Stimulated activated CD8-positive, alpha-beta memory T cell treated with anti-CD3 and anti-CD28 coated beads, Interleukin-7, amount 100 ng/mL, for 4 hours (primary cell): Measurements from ENCODE around the gene DAO.
A peak's percentile ranks its signal among the peaks of the same experiment; 100 is the strongest.
"Not testable (repeated sequence)": the region's sequence is repeated elsewhere in the genome, so short reads cannot be mapped to it uniquely, and the experiment has no call there.

Source experiments
- DNase-seq, 2 donors: peaks; one replicate each; pipeline ENCODE4 v3.0.0-alpha.2; 2020; ENCODE audit warnings: low read depth in 2 of 2

DAO gene

GRCh38 chr12:108850854-108851573 lies 28.9 kb upstream of the DAO start:
- DNase-seq = no peak

DNA sequence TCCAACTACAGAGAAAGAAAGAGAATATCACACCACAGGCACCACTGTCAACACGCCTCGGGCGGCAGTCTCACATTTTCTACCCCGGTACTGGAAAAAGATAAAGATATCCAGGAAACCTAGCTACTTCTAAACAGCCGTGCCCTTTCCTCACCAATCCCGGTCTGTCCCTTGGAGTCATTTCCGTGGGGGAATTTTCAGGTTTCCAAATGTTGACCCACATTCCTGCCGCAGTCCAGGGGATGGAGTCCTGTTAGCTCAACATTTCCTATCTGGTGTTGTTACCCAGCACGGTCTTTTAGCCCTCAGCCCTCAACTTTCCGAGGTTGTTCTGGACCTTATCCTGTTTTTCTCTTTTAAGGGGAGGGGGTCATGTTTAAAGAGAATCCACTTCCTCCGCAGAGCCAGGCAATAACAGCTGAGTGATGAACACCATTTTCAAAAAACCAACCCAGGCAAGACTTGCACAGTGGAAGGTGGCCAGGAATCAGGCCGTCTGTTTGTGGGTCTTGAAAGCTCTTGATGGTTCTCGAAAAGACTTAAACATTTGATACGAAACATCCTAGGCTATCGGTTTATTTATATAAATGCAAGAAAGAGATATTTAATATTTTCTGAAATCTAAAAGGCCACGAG lies 27.1 kb upstream of the DAO start:
- DNase-seq = no peak

DNA sequence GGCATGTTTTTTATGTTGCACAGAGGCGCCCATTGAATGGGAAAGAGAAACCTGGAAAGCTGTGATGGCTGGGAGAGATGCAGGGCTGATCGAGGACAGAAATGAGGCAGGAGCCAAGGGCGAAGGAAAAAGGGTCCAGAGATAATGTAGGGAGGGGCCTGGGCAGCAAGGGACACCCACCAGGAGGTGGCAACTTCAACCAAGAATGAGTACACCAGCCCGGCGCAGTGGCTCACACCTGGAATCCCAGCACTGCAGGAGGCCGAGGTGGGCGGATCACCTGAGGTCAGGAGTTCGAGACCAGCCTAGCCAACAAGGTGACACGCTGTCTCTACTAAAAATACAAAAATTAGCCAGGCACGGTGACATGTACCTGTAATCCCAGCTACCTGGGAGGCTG lies 26.5 kb upstream of the DAO start:
- DNase-seq = no peak

DNA sequence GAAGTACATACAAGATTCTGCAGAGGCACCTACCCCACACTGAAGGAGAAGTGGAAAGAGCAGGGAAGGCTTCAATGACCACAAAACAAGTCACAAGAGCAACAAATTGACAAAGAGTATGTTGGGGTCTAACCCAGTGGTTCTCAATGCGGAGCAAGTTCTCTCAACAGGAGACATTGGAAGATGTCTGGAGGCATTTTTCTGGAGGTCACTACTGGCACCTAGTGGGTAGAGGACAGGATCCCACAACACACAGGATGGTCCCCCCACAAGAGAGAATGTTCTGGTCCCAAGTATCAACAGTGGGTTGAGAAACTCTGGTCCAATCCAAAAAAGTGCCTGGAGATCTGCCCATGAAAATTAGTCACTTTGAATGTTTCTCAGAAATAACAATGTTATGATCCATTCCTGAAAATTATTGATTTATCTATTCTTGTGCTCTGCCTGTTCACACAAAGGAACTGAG lies 25.9 kb upstream of the DAO start:
- no peak for DNase-seq

DNA sequence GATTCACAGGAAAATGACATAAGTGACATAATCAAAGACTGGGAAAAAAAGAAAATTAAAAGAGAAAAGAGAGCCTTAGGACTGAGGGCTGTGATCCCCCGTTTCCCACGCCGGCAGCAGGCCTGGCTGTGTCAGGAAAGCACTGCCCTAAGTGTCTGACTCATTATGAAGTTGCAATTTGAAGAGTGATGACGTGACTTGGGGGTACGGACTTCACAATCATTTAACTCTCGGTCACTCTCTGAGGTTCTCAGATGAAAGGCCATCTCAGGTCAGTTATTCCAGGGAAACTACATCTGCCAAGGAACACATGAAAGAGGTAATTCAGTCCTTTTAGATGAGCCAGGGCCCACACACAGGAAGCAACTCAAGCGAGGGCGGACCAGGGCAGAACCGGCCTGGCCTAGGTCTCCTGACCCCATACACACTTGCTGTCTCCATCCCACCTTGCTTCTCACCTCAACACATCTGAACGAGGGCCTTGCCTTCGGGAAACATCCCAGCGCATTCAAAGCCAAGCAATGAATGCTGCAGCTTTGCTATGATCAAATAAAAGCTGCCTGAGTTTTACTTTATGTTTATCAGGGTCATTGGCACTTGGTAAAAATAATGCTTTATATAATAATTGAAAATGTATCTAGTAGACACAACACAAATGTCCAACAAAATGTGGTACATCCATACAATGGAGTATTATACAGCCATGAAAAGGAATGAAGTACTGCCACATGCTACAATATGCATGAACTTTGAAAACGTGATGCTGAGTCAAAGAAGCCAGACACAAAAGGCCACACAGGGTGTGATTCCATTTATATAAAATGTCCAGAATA lies 25.2 kb upstream of the DAO start:
- DNase-seq = no peak

DNA sequence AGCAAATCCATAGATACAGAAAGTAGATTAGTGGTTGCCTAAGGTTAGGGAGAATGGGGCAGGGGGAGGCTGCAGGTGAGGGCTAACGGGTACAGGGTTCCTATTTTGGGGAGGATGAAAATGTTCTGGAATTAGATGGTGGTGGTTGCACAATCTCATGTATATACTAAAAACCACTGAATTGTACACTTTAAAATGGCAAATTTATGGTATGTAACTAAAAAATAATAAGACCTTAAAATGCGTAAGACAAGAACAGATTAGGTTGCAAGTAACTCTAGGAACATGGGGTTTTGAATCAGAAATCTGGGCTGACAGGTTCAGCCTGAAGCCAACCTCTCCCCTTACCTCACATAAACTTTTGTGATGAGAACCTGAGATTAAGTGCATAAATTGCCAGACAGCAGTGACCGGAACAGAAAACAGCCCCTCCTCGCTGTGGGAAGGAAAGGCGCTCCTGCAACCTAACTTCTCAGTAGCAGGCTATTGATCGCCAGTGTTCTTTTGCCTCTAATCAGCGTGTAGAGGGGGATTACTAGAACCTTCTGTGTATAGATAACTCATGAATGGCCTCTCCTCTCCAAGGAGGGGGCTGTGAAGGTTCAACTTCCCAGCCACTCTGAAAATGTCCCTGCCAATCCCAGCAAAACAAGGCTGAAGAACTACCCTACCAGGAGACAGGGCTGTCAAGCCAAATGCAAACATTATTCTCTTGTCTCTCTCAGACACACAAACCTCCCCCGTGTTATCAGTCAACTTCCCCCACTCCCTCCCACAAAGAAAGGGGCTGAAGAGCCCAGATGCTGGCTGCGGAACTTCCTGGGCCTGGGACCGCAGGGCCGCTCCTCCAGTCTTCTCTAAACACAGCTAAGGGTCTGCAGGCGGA lies 24.4 kb upstream of the DAO start:
- no peak for DNase-seq

GRCh38 chr12:108856170-108856427 lies 23.8 kb upstream of the DAO start:
- DNase-seq = no peak

GRCh38 chr12:108856428-108857157 lies 23.3 kb upstream of the DAO start:
- peak; percentile 48 to 66 for DNase-seq

GRCh38 chr12:108857158-108857407 lies 22.8 kb upstream of the DAO start:
- DNase-seq = no peak

DNA sequence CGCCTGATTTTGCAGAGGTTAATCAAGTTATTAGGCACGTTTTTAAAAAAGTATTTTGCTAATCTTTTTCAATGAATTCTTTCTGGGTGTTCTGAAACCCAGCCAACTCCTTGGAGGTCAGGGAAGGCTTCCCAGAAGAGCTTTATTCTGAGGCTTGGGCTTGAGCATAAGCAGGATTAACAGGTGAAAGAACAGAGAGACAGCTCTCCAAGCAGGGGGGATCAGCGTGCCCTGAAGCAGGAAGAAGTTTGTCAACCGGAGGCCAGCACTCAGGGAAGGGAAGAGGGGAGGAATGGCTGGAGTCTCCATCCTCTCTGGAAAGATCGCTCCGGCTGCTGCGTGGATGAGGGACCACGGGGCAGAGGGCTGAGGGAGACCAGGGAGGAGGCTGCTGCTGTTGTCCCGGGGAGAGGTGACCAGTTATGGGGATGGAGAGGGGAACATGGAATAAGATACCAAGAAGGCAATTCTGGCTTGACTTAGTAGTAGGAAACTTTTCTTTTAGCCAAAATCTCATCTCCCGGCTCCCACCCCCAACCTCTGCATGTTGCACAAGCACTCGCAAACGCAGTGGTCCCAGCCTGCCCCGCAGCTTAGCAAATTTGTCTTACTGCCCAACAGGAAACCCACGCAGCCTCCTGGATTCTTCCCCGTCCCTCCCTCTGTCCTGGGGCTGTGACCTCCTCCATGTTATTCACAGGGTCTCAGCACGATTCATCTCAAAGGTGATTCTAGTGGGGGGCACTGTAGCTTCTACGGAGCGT lies 21.4 kb upstream of the DAO start:
- DNase-seq = no peak

GRCh38 chr12:108859141-108859922 lies 20.6 kb upstream of the DAO start:
- DNase-seq = not testable (repeated sequence)

DNA sequence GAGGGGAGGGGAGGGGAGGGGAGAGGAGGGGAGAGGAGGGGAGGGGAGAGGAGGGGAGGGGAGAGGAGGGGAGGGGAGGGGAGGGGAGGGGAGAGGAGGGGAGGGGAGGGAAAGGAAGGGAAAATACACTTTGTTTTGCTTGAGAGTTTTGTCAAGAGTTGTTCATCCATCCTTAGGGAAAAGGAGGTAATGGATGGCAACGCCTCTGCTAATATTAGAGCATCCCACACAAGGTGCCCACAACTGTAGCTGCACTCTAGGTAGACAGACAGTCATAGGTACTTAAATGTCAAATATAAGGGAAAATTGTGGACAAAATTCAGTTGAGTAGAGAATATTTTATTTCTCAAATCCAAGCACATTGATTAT lies 20.0 kb upstream of the DAO start:
- DNase-seq = no peak

DNA sequence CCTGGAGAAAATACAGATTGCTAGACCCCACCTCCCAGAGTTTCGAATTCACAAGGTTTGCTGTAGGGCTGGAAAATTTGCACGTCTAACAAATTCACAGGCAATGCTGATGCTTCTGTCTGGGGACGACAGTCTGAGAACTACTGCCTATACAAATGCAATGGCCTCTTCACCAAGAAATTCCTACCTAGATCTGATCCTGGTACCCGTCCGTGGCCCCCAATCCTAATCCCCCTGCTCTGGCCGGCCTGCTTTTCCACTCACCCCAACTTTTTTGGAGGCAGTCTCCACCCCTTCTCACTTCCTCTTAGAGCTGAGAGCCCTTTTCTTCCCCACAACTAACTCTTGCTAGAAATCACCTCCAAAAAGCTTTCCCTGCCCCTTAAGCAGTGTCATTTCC lies 19.4 kb upstream of the DAO start:
- no peak for DNase-seq

DNA sequence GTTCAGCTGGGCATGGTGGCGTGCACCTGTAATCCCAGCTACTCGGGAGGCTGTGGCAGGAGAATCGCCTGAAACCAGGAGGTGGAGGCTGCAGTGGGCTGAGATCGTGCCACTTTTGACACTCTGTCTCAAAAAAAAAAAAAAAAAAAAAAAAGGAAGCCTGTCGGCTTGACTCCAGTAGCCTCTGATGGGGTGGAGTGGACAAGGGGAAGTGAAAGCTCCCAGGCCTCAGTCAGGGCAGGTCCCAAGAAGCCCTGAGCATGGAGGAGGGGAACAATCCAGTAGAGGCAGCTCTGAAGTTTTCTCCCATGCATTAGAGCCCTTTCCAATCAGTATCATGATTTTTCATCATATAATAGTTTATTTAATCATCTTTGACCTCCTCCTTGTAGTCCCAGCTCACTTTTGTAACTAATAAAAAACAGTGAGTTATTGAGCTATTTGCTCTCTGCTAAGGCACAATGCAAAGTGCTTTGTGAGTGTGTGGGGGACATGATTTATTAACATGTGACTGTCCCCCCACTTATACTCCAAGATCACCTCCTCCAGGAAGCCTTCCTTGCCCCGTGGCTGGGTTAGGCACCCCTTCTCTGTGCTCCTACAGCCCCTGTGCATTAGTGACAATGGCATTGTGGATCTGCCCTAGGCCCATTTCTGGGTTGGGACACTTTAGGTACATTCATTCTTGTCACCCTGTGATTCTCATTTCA lies 17.9 kb upstream of the DAO start:
- no peak for DNase-seq

GRCh38 chr12:108862588-108862959 lies 17.3 kb upstream of the DAO start:
- DNase-seq = no peak

- DNase-seq = no peak
Measured at GRCh38 chr12:108865169-108865568, 14.7 kb upstream of the DAO start.

DNA sequence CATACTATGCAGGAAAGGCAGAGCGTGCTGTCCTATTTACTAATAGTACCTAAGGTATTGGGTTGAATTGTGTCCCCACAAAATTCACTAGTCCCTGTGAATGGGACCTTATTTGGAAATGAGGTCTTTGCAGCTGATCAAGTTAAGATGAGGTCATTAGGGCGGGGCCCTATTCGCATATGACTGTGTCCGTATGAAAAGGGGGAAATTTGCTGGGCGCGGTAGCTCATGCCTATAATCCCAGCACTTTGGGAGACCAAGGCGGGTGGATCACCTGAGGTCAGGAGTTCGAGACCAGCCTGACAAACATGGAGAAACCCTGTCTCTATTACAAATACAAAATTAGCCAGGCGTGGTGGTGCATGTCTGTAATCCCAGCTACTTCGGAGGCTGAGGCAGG lies 13.8 kb upstream of the DAO start:
- not testable (repeated sequence) for DNase-seq

DNA sequence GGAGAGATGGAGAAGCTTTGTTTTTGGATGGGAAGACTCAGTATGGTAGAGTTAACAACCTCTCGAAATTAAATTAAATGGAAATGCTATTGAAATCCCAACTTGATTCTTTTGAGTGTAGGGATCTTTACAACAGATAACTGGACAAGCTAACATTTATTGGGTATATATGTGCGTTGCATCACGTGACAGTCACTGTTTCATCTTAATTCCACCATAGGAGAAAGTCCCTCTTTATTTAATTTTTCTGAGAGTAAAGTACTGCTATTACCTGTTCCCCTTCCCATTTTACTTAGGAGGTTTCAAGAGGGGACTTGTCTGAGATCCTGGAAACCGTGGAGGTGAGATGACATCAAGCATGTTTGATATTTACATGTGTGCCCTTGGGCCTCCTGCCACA lies 11.1 kb upstream of the DAO start:
- no peak for DNase-seq

DNA sequence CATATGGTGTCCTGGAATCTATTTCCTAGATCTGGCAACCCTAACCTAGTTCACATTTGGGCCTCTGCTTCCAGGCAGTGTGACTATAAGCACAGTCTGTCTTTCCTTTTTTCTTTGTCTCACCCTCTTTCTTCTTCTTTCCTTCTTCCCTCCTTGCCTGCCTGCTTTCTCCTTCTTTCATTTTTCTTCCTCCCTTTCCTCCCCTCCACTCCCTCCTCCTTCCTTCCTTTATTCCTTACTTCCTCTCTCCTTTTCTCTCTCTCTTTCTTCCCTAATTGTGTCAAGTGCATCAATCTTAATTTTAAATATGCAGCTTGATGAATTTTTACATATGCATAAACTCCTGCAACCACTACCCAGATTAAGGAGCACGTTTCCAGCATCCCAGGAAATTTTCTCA lies 4.6 kb upstream of the DAO start:
- DNase-seq = no peak
